GM19397 (cell line): ENCODE measurements around the gene HDAC4.

Experiments used
- ATAC-seq: cut with Tn5 transposase; IDR thresholded peaks from one replicate; pipeline ENCODE4 v1.9.1; 2021; ENCODE audit warnings: mild to moderate bottlenecking, moderate library complexity; ENCODE audit not compliant: unreplicated experiment

HDAC4 gene

GRCh38 chr2:239102266-239102665, 298.6 kb downstream of the HDAC4 start:
- ATAC-seq: no peak

- no peak for ATAC-seq
These were observed 299.0 kb downstream of the HDAC4 start for GRCh38 chr2:239101807-239102206.

GRCh38 chr2:239101071-239101470, 299.7 kb downstream of the HDAC4 start:
- no peak for ATAC-seq

GRCh38 chr2:239099474-239099873, 301.3 kb downstream of the HDAC4 start:
- no peak for ATAC-seq

- no peak for ATAC-seq
These were observed 302.4 kb downstream of the HDAC4 start for GRCh38 chr2:239098288-239098970.

GRCh38 chr2:239097428-239097696, 303.5 kb downstream of the HDAC4 start:
- no peak for ATAC-seq

- no peak for ATAC-seq
These were observed 304.0 kb downstream of the HDAC4 start for GRCh38 chr2:239096676-239097427.

GRCh38 chr2:239095460-239096081, 305.2 kb downstream of the HDAC4 start:
- no peak for ATAC-seq

- ATAC-seq: no peak
These were observed 306.0 kb downstream of the HDAC4 start for GRCh38 chr2:239094867-239095266.

GRCh38 chr2:239093952-239094351, 306.9 kb downstream of the HDAC4 start:
- no peak for ATAC-seq

- ATAC-seq: no peak
These were observed 307.3 kb downstream of the HDAC4 start for GRCh38 chr2:239093542-239093941.

- no peak for ATAC-seq
These were observed 308.1 kb downstream of the HDAC4 start for GRCh38 chr2:239092571-239093294.

GRCh38 chr2:239089884-239090283, 310.9 kb downstream of the HDAC4 start:
- no peak for ATAC-seq

GRCh38 chr2:239087046-239087710, 313.6 kb downstream of the HDAC4 start:
- no peak for ATAC-seq

GRCh38 chr2:239086325-239087020, 314.3 kb downstream of the HDAC4 start:
- ATAC-seq: no peak

GRCh38 chr2:239085201-239085992, 315.4 kb downstream of the HDAC4 start:
- ATAC-seq: no peak

GRCh38 chr2:239084007-239084406, 316.8 kb downstream of the HDAC4 start:
- ATAC-seq: no peak

- no peak for ATAC-seq
These were observed 318.4 kb downstream of the HDAC4 start for GRCh38 chr2:239082425-239082824.

GRCh38 chr2:239081622-239082021, 319.2 kb downstream of the HDAC4 start:
- no peak for ATAC-seq

- no peak for ATAC-seq
These were observed 319.8 kb downstream of the HDAC4 start for GRCh38 chr2:239081046-239081445.
